Hair follicular keratinocyte (primary cell): ENCODE measurements around the gene P2RY11. TPM values are rescaled to one million over a fixed set of nuclear protein-coding genes. Genes with fewer than 3 reads are reported as not detected.

ENCODE experiments used
- total RNA-seq: library from RNA; depleted of rRNA; stranded (reverse); fragments of >200 nt; gene quantifications from 2 replicates; pipeline ENCODE4 v1.2.3, GENCODE V29; 2015

Gene P2RY11
- total RNA-seq, result 2.7 and 5.5 TPM in 2 replicates

GRCh38 chr19:10111405-10111811, at the start of gene P2RY11:
Gene P2RY11 (plus strand): TSS chr19:10111693. CDS start chr19:10111722, 29 bp downstream.

DNA sequence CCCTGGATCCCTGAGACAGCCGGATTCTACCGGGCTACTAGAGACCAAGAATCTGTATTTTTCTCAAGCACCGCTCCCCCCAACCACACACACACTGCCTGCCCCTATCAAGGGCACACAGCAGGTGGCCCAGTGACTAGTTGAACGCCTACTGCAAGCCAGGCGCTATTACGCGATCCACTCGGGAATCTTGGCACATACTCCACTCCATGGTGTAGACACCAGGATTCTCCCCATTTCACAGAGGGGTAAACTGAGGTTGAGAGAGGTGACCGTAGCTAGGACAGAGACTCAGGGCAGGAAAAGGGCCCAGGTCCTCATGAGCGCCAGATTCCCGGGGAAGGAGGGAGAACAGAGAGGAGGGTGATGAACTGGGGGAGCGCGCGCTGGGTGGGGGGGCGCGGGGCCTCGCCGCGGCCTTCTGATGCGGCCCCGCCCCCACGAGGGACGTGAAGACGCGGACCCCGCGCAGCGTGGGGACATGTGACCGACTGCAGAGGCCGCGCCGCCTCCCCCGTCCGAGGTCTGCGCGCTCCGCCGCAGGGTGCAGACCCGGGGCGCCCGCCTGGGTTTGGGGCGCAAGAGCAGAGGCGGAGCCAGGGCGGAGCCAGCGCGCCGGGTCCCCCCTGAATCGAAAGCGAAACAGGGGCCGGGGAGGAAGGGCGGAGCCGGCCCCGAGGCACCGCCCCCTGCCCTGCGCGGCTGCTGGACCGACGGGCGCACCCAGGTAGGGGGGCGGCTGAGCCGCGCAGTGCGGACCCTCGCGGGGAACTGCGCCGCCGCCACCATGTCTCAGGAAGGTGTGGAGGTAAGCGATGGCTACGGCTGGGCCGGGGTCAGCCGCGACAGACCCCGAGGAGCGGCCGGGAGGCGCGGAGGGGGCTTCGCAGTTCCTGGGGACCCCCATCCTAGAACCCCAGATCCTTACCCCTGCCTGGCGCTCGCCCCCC, 25.6 kb upstream of the P2RY11 start, which contains the start of gene SHFL:
Gene SHFL, plus strand, starts transcription at position 677 of the 950 bp plus-strand sequence. Its CDS starts 111 bp downstream, at position 788.

DNA sequence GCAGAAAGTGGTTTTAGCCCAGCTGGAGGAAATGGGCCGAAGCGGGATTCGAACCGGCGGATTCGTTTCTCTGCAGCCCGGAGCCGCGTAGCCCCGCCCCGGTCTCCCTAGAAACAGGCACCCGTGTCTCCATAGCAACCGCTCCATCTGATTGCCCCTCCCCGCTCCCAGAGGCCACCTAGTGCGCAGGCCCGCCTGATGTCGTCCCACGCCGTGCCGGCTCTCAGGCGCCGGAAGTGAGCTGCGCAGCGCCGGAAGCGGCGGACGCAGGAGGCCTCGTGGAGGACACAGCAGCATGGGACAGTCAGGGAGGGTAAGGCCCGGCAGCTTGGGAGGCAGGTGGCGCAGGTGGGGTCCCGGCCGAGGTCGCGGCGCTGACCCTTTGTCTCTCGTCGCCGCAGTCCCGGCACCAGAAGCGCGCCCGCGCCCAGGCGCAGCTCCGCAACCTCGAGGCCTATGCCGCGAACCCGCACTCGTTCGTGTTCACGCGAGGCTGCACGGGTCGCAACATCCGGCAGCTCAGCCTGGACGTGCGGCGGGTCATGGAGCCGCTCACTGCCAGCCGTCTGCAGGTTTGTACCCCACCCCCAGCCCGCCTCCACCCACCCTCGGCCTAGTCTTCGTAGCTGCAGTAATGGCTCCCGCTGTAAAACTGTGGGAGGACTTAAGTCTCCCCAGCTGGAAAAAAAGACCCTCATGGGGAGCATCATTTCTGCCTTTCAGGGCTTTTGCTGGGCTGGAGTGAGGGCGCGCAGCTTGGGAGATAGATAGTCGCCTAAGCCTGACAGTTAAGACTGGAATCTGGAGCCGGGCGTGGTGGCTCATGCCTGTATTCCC, 5.2 kb upstream of the P2RY11 start, which contains the start of gene PPAN:
Gene PPAN, plus strand, starts transcription at position 263 of the 837 bp plus-strand sequence. Its CDS starts 33 bp downstream, at position 296.

Other genes with a start within 250 kb of the P2RY11 start
- gene OLFM2, start 175.2 kb upstream of the P2RY11 start, total RNA-seq, result 3.6 and 4.2 TPM in 2 replicates
- 0.62 and 4.9 TPM in 2 replicates for gene COL5A3, start 101.2 kb upstream of the P2RY11 start, total RNA-seq
- gene RDH8, start 98.2 kb upstream of the P2RY11 start, total RNA-seq, result not detected in 2 replicates
- 8.9 and 13.9 TPM in 2 replicates for gene SHFL, start 25.4 kb upstream of the P2RY11 start, total RNA-seq
- gene ANGPTL6, start 9.0 kb upstream of the P2RY11 start, total RNA-seq, result not detected in 2 replicates
- gene PPAN, start 5.3 kb upstream of the P2RY11 start, total RNA-seq, result 36.6 and 66.4 TPM in 2 replicates
- 233 and 298 TPM in 2 replicates for gene EIF3G, start 8.2 kb downstream of the P2RY11 start, total RNA-seq
- 57.3 and 126 TPM in 2 replicates for gene DNMT1, start 83.3 kb downstream of the P2RY11 start, total RNA-seq
- gene S1PR2, start 119.6 kb downstream of the P2RY11 start, total RNA-seq, result 4.3 and 6.2 TPM in 2 replicates
- 103 and 166 TPM in 2 replicates for gene MRPL4, start 140.5 kb downstream of the P2RY11 start, total RNA-seq
- gene ICAM1, start 159.4 kb downstream of the P2RY11 start, total RNA-seq, result 7.3 and 17.3 TPM in 2 replicates
- gene ICAM4, start 175.3 kb downstream of the P2RY11 start, total RNA-seq, result 0.08 and 0.15 TPM in 2 replicates
- gene ICAM5, start 178.3 kb downstream of the P2RY11 start, total RNA-seq, result 1.0 and 8.8 TPM in 2 replicates
- 1.5 and 1.6 TPM in 2 replicates for gene ZGLP1, start 198.1 kb downstream of the P2RY11 start, total RNA-seq
- gene FDX2, start 204.3 kb downstream of the P2RY11 start, total RNA-seq, result 21.6 and 34.8 TPM in 2 replicates
- gene RAVER1, start 221.8 kb downstream of the P2RY11 start, total RNA-seq, result 17.8 and 20.3 TPM in 2 replicates
- 1.6 and 5.7 TPM in 2 replicates for gene ICAM3, start 227.9 kb downstream of the P2RY11 start, total RNA-seq